Ascending aorta (tissue), 2 donors: Measurements from ENCODE around the gene STON2. TPM values are rescaled to one million over a fixed set of nuclear protein-coding genes. Genes with fewer than 3 reads are reported as not detected.

Experiments used
- DNase-seq, 2 donors: peaks; one replicate each; pipeline ENCODE4 v3.0.0-alpha.2; 2019; ENCODE audit warnings: low spot score in 2 of 2
- H3K27ac ChIP-seq, 2 donors: fragments of 200-600 bp; sonication (generic); one replicate each; pipeline ENCODE4 v1.5.1; 2016 to 2017; ENCODE audit warnings: mild to moderate bottlenecking in 1 of 2
- H3K27me3 ChIP-seq: fragments of 200-600 bp; sonication (generic); one replicate; pipeline ENCODE4 v1.5.1; 2017
- H3K36me3 ChIP-seq, 2 donors: fragments of 200-600 bp; sonication (generic); one replicate each; pipeline ENCODE4 v1.5.1; 2016
- H3K4me1 ChIP-seq, 2 donors: fragments of 200-600 bp; sonication (generic); one replicate each; pipeline ENCODE4 v1.5.1; 2016 to 2017; ENCODE audit warnings: mild to moderate bottlenecking in 1 of 2
- H3K4me3 ChIP-seq, 2 donors: fragments of 200-600 bp; sonication (generic); one replicate each; pipeline ENCODE4 v1.5.1; 2016 to 2017; ENCODE audit warnings: mild to moderate bottlenecking in 1 of 2
- H3K9me3 ChIP-seq, 2 donors: fragments of 200-600 bp; sonication (generic); one replicate each; pipeline ENCODE4 v1.5.1; 2016
- intact Hi-C: fragments of 100-400 bp; cut with DNase I; formaldehyde crosslinking; loops from one replicate; pipeline ENCODE4 v1.15.1; 2023
- total RNA-seq: library from RNA; depleted of rRNA; stranded (reverse); fragments of >200 nt; gene quantifications from one replicate; pipeline ENCODE4 v1.1.0, GENCODE V29; 2016
- TF ChIP-seq, protein P1 (sequence below), 3 experiments: fragments of 200-600 bp in 2 of 3; fragments of 450-650 bp in 1 of 3; sonication (generic) in 2 of 3; IDR thresholded peaks; one replicate each; pipeline ENCODE4 v1.5.1; 2016 to 2019; ENCODE audit warnings: antibody characterized with exemption in 3 of 3, mild to moderate bottlenecking in 1 of 3, moderate library complexity in 1 of 3

STON2 gene
- total RNA-seq, 1 donor from 2014 or later, result 54.0 TPM

DNA sequence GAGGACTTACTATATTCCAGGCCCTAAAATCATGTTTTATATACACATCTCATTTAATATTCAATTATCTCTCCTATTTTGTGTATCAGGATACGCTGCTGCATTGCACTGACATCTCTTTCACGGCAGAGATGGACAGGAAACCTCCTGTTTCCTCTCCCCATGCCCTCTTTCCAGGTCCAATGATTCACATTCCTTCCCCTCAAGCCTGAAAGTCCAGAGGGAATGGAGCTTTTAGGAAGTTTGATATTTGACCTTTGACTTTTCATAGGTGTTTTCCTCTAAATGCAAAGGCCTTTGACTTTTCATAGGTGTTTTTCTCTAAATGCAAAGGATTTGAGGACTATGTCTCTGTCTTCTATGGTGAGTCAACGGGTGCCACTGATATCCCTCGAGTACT is 89.5 kb downstream of the STON2 start:
- TF ChIP-seq, protein P1, sequence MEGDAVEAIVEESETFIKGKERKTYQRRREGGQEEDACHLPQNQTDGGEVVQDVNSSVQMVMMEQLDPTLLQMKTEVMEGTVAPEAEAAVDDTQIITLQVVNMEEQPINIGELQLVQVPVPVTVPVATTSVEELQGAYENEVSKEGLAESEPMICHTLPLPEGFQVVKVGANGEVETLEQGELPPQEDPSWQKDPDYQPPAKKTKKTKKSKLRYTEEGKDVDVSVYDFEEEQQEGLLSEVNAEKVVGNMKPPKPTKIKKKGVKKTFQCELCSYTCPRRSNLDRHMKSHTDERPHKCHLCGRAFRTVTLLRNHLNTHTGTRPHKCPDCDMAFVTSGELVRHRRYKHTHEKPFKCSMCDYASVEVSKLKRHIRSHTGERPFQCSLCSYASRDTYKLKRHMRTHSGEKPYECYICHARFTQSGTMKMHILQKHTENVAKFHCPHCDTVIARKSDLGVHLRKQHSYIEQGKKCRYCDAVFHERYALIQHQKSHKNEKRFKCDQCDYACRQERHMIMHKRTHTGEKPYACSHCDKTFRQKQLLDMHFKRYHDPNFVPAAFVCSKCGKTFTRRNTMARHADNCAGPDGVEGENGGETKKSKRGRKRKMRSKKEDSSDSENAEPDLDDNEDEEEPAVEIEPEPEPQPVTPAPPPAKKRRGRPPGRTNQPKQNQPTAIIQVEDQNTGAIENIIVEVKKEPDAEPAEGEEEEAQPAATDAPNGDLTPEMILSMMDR (IDR thresholded peaks at IDR 0.05), result no peak
- H3K27ac ChIP-seq, result no peak overlapping the region
- H3K36me3 ChIP-seq, result no peaks in the 10 kb centered on the region
- no peaks in the 10 kb centered on the region for H3K9me3 ChIP-seq
- no peaks in the 10 kb centered on the region for H3K4me1 ChIP-seq
- intact Hi-C loops, result no loop called here
- no peak for DNase-seq
- no peaks in the 10 kb centered on the region for H3K27me3 ChIP-seq
- H3K4me3 ChIP-seq, result no peak overlapping the region

DNA sequence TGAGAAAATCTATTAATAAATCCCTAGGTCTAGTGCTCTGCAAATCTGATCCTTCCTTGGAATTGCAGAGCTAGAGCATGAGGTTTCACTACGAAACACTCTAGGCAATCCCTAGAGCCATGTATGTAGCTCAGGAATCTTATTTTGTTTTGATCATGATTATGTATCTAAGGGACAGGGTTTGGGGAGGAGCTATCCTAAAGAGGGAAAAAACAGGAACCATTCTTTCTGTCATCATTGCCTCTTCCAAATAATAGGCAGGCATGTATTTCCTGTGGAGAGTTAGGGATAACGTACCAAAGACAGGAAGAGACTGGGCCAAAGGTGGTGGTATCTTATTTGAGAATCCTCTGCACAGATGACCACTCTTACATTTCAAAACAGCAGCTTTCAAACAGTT is 90.6 kb downstream of the STON2 start:
- H3K4me1 ChIP-seq, result no peaks in the 10 kb centered on the region
- TF ChIP-seq, protein P1 (IDR thresholded peaks at IDR 0.05), result no peak
- no peaks in the 10 kb centered on the region for H3K9me3 ChIP-seq
- H3K27me3 ChIP-seq, result no peaks in the 10 kb centered on the region
- no peaks in the 10 kb centered on the region for H3K36me3 ChIP-seq
- no peak overlapping the region for H3K4me3 ChIP-seq
- intact Hi-C loops, result no loop called here
- H3K27ac ChIP-seq, result no peak overlapping the region
- DNase-seq, result no peak

DNA sequence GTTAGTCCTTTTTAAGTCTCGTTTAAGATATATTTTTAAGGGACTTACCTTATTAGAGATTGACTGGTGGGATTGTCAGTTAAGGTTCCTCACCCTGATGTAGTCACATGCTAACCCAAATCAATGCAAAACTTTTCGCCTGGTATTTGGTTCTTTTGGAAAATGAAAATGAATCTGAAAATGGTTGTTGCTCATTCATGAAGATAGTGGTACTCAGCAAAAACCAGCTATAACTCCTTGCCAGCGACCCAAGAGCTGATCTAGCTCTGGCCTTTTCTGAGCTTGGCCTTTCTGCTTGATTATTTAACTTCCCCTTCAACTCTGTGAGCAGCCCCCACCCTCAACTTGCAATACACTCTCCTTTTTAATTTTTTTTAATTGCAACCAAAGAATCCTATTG is 94.4 kb downstream of the STON2 start:
- H3K36me3 ChIP-seq, result no peaks in the 10 kb centered on the region
- no peak for DNase-seq
- TF ChIP-seq, protein P1 (IDR thresholded peaks at IDR 0.05), result no peak
- no peaks in the 10 kb centered on the region for H3K27me3 ChIP-seq
- H3K27ac ChIP-seq, result no peak overlapping the region
- no peak overlapping the region for H3K4me3 ChIP-seq
- H3K9me3 ChIP-seq, result no peaks in the 10 kb centered on the region
- intact Hi-C loops, result no loop called here
- H3K4me1 ChIP-seq, result no peaks in the 10 kb centered on the region

DNA sequence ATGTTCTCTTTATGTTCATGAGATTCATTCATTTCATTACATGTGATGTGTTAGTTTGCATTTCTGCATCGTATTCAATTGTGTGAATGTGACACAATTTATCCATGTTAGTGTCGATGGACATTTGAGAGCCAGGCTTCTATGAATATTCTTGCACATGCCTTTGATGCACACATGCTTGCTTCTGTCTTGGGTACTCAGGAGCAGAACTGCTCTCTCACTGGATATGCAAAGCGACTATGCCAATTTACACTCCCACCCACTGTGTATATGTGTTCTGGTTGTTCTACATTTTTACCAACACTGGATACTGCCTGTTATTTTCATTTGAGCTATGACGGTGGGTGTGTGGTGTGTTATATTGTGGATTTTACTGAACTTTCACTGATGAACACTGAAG is 95.1 kb downstream of the STON2 start:
- Histone ChIP-seq H3K4me1 (no peaks in the 10 kb centered on the region), H3K36me3 (no peaks in the 10 kb centered on the region), H3K4me3 (no peak overlapping the region), H3K9me3 (no peaks in the 10 kb centered on the region), H3K27ac (no peak overlapping the region), H3K27me3 (no peaks in the 10 kb centered on the region)
- no peak for DNase-seq
- TF ChIP-seq, protein P1 (IDR thresholded peaks at IDR 0.05), result no peak
- intact Hi-C loops, result no loop called here

- TF ChIP-seq, protein P1 (IDR thresholded peaks at IDR 0.05), result no peak
- Histone ChIP-seq H3K4me1 (no peaks in the 10 kb centered on the region), H3K27me3 (no peaks in the 10 kb centered on the region), H3K4me3 (no peak overlapping the region), H3K9me3 (no peaks in the 10 kb centered on the region), H3K27ac (no peak overlapping the region), H3K36me3 (no peaks in the 10 kb centered on the region)
- DNase-seq, result no peak
- intact Hi-C loops, result no loop called here
Measured at GRCh38 chr14:81303258-81303935, 96.7 kb downstream of the STON2 start.

DNA sequence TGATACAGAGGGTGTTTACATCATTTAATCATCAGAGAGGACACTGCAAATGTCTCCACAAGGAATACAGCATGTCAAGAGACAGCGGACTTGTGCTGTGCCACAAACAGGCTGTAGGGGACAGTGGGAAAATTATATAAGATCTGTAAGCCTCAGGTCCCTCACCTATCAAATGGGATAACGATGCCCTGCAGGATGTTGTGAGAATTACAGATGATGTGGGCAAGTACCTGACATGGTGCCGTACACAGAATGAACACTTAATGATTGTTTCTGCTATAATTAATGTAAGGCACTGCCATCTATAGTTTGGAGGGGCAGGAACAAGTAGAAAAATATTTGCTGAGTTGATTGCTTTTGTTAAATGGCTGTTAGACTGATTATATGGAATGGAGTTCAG is 97.5 kb downstream of the STON2 start:
- Histone ChIP-seq H3K4me1 (no peaks in the 10 kb centered on the region), H3K36me3 (no peaks in the 10 kb centered on the region), H3K27me3 (no peaks in the 10 kb centered on the region), H3K9me3 (no peaks in the 10 kb centered on the region), H3K4me3 (no peak overlapping the region), H3K27ac (no peak overlapping the region)
- no peak for DNase-seq
- intact Hi-C loops, result no loop called here
- TF ChIP-seq, protein P1 (IDR thresholded peaks at IDR 0.05), result no peak
